Dermis microvascular lymphatic vessel endothelial cell (primary cell): ENCODE measurements around the gene RASAL1. TPM values are rescaled to one million over a fixed set of nuclear protein-coding genes. Genes with fewer than 3 reads are reported as not detected.
A peak's percentile ranks its signal among the peaks of the same experiment; 100 is the strongest.

ENCODE experiments used
- DNase-seq, 2 donors: peaks; one replicate each; pipeline versions ENCODE4 v3.0.0 to v3.0.0-alpha.2; 2010; ENCODE audit warnings: low read depth in 2 of 2
- total RNA-seq: library from RNA; depleted of rRNA; stranded (reverse); fragments of >200 nt; gene quantifications from 2 replicates; pipeline ENCODE4 v1.2.1, GENCODE V29; 2014

The RASAL1 gene
- total RNA-seq, 1 donor from 2014 or later: not detected

DNA sequence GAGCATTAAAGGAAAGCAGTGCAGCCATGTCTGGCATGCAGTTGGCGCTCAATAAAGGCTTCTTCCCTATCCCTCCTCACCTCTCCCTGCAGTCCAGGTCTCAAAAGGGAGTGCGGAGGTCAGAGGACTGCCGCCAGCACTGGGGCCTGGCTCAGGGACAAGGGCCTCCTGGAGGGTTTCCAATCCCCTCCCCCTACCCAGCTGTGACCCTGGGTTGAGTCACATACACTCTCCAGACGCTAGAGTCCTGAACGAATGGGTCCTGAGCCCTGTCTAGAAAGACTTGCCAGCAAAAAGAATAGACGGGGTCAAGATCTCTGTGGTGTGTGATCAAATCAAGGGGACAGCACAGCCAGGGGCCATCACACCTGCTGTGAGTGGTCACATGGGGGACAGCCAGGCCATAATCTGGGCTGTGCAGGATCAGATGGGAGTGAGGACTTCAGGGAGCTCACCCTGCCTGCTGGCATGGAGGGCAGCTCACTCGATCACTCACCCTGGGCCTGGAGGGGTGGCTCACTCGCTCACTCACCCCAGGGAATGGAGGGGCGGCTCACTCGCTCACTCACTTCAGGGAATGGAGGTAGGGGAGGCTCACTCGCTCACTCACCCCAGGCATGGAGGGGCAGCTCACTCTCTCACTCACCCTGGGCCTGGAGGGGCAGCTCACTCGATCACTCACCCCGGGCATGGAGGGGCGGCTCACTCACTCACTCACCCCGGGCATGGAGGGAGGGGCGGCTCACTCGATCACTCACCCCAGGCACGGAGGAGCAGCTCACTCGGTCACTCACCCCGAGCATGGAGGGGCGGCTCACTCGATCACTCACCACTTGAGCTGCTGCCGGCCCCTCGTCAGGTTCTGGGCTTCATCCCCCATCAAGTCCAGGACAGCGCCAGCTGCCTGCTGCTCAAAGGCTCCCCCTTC, 26.8 kb upstream of the RASAL1 start:
- peak in 1 of 2 donors; percentile 16 for DNase-seq

DNA sequence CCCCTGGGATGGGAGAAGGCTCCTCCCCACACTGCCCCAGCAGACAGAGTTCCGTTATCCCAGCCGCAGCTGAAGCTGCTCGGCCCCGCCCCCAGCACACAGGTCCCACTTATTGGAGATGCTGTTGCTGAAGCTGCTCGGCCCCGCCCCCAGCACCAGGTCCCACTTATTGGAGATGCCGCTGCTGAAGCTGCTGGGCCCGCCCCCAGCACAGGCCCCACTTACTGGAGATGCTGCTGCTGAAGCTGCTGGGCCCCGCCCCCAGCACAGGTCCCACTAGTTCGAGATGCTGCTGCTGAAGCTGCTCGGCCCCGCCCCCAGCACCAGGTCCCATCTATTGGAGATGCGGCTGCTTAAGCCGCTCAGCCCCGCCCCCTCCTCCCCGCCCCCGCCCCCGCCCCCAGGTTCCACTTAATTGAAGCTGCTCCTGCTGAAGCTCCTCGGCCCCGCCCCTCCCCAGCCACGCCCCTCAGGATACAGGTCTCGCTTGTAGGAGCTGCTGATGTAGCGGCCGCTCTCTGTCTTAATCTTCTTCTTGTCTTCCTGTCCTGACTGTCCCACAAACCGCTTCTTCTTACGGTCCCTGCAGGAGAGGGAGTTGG, 26.0 kb upstream of the RASAL1 start:
- no peak for DNase-seq

DNA sequence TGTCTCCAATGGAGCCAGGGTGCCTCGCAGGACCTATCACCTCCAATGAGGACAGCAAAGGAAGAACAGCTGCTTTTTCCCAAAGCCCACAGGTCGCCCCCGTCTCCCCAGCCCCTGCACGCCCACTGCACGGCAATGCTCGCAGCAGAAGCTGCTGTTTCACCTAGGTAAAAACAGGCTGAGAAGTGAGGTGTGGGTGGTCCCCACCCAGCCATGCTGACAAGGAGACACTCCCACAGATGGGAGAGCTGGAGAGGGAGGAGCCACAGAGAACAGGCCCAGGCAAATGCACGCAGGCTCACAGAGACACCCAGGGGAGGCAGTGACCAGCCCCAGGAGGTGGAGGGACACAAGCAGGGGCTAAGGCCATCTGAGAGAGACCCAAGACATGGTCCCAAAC, 24.4 kb upstream of the RASAL1 start:
- no peak for DNase-seq

DNA sequence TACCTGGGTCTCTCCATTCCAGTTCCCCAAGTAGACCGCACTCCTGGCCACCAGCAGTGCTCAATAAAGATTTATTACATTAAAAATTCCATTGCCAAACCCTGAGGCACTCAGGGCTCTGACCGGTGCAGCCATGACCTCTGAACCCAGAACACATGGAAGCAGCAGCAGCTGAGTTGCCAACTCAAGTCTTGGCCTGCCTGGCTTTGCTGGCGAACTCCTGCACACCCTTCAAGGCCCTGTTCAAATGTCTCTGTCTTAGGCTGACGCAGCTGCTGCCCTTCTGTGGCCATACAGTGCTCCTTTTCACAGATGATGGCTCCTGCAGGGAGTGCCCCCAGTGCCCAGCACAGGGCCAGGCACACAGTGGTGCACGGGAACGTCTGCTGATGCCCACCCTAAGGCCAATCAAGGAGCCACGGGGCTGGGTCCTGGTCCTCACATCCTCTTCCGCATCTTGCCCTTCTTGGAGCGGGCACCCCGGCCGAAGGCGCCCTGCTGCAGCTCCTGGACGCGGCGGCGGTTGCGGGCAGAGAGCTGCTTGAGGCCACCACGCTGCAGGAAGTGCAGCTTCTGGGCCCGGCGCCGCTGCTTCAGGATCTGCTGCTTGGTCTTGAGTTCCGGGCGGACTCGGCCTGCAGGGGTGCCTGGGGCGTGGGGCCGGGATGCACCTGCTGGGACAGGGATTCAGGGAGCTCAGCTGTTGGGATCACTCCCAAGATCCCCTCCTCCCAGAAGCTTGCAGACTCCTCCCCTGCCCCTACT, 23.1 kb upstream of the RASAL1 start:
- no peak for DNase-seq

DNA sequence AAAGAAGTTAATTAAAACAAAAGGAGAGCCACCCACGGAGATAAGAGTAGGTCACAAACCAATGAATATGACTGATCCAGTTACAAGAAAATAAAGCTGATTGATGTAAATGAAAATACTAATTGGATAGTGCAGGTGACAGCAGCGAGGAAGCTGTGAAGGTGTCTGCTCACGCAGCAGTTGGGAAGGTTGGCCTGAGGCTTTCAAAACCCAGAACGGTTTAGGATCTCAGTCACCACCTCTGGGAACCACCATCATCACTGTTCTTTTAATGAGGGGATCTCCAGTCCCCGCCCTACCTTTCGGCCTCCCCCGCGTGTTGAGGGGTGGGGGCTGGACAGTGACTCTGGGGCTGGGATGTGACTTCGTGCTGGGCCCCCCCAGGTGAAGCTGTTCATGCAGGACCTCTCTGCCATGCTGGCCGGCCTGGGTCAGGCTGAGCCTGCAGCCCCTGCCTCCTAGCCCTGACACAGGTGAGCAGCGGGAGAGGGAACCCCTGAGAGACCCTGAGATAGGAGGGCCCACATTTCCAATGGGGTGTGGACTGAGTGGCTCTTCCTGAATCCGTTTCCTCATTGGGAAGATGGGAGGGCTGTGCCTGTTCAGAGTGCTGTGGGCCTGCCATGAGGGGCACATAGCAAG, 21.8 kb upstream of the RASAL1 start:
- DNase-seq: no peak

DNA sequence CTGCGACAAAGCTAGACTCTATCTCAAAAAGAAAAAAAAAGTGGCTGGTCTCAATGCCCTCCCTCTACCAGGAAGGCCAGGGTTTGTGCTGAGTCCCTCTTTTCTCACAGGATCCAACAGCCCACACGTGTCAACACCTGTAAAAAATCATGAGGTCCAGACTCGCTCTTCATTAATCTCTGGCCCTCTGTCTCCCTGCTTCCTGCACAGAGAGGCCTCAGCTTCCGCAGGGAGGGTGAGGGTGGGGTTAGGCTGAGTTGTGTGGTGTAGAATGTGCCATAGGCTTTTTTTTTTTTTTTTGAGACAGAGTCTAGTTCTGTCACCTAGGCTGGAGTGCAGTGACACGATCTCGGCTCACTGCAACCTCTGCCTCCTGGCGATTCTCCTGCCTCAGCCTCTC, 20.1 kb upstream of the RASAL1 start:
- DNase-seq: peak; percentile 16 to 27

DNA sequence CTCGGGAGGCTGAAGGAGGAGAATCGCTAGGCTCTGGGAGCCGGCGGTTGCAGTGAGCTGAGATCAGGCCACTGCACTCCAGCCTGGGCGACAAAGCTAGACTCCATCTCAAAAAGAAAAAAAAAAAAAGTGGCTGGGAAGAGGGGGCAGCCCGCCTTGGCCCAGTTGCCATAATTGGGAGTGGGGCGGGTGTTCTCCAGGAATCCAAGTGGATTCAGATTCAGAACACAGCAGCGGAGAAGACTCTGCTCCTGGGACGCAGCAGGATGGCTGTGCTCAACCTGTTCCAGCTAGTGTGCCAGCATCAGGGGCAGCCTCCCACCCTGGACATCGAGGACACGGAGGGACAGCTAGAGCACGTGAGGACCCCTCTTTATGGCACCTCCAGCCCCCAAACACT, 19.5 kb upstream of the RASAL1 start:
- DNase-seq: no peak

DNA sequence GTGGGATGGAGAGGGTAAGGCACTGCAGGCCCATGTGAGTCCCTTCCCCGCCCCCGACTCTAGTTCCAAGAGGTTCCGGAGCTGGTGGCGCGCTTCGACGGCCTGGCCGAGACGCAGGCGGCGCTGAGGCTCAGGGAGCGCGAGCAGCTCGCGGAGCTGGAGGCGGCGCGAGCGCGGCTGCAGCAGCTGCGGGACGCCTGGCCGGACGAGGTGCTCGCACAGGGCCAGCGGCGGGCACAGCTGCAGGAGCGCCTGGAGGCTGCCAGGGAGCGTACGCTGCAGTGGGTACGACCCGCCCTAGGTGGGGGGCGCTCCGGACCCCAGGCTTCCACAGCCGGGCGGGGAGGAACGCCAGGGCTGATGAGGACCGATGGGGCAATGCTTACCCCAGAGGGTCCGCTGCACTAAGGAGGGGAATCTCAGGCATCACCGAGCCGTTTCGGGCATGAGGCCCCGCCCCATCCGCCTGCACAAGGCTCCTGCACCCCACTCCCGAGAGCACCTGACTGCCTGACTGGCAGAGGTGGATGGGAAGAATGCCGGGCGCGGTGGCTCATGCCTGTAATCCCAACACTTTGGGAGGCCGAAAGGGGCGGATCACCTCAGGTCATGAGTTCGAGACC, 18.9 kb upstream of the RASAL1 start:
- DNase-seq: peak in 1 of 2 donors; percentile 40

DNA sequence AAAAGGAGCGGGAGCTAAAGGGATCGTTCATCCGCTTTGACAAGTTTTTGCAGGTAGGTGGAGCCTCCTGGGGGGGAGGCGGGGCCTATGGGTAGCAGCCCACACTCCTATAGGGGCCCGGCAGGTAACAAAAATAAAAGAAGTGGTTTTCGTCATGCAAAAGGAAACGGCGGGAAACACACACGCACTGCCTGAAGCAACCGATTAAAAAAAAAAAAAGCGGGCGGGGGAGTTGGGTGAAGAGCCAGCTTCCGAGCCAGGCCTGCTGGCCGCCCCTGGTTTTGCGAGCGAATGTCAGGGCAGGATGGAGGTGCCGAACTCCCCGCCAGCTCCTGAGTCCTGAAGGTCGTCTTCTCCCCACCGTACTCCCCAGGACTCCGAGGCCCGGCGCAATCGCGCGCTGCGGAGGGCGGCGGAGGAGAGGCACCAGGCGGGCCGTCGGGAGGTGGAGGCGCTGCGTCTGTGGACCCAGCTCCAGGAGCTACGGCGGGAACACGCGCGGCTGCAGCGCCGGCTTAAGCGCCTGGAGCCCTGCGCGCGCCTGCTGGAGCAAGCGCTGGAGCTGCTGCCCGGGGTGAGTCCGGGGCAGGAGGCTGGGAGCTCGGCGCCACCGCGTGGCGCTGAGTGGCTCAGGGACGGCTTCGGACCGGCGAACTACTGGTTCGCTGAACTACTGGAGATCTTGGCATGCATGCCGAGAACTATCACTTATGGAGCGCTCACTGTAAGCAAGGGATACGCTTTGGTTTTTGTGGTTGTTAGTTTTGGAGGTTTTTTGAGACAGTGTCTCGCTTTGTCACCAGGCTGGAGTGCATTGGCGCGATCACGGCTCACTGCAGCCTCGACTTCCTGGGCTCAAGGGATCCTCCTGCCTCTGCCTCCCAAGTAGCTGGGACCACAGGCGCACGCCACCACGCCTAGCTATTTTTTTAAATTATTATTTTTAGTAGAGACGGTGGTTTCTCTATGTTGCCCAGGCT, 17.6 kb upstream of the RASAL1 start:
- DNase-seq: peak; percentile 45 to 76

DNA sequence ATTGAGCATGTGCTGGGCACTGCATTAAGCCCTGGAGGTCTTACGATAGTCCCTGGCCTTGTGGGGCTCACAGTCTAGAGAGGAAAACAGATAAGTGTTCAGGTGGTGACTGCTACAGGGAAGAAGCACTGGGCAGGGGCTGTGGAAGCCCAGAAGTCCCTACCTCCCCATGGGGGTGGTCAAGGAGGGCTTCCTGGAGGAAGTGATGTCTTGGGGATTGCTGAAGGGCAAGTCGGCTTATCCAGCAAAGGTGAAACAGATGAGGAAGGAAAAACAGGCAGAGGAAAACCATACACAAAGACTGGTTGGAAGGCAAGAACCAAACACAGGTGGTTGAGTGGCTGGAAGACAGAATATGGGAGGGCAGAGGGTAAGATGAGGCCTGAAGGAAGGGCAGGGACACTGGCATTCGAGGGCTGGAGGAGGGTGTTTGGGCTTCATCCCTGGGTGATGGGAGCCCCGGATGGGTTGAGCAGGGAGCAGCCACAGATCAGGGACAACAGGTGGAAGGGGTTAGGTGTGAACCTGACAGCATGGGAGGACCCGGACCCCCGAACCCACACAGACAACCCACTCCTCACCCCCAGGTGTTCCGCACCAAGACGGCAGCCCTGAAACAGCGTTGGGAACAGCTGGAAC, 16.8 kb upstream of the RASAL1 start:
- DNase-seq: no peak

DNA sequence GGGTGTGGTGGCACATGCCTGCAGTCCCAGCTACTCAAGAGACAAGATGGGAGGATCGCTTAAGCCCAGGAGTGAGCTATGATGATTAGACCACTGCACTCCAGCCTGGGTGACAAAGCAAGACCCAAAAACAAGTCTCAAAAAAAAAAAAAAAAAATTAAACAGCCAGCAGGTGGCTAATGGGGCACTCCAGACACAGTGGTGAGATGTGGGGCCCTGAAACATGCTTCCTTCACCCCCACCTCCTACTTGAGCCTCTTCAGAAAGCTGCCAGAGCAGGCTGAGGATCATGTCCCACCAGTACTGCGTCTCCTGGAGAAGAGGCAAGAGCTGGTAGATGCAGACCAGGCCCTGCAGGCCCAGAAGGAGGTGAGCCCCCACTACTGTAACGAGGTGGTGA, 16.1 kb upstream of the RASAL1 start:
- DNase-seq: no peak

DNA sequence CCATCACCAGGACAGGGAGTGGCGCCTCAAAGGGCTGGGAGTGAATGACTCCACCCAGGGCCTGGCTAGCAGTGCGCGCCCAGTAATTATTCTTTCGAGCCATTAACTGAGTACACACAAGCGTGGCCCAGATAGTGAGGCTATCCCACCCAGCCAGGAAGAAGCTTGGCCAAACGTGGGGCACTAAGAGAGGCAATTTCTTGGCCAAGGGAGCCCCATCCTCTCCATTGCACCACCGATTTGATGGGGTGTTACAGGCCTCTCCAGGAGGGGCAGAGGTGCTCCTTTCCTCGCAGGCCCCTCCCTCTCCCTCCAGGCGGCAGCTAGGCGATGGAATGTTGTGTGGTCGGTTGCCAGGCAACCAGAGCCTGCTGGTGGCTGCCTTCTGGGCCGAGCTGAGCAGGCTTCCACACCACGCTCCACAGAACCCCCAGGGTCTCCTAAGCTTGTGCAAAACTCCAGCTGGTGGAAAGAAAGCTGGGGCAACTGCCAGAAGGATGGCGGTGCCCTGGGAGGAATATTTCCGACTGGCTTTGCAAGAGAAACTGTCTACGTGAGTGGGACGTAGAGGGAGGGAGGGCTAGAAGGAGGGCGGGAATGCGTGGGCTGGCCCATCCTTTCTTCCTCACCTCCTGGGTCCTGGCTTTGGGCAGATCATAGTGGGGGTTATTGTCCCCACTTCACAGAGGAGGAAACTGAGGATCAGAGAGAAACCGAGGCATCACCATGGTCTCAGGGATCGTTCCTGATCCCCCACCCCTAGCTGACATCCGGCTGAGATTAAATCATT, 14.0 kb upstream of the RASAL1 start, which contains the start of gene CFAP73:
Gene CFAP73 (plus strand): TSS at position 364 of the 790 bp plus-strand sequence. CDS start 134 bp downstream, at position 498.
- DNase-seq: peak; percentile 47 to 56

DNA sequence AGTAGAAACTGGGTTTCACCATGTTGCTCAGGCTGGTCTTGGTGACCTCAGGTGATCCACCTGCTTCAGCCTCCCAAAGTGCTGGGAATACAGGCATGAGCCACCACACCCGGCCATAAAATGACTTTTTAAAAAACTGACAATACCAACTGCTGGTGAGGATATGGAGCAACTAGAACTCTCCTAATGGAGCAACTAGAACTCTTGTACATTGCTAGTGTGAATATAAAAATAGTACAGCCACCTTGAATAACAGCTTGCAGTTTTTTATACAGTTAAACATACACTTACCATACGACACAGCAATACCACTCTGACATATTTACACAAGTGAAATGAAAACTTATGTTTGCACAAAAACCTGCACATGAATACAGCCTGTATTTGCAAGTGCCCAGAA, 11.4 kb upstream of the RASAL1 start:
- DNase-seq: no peak

DNA sequence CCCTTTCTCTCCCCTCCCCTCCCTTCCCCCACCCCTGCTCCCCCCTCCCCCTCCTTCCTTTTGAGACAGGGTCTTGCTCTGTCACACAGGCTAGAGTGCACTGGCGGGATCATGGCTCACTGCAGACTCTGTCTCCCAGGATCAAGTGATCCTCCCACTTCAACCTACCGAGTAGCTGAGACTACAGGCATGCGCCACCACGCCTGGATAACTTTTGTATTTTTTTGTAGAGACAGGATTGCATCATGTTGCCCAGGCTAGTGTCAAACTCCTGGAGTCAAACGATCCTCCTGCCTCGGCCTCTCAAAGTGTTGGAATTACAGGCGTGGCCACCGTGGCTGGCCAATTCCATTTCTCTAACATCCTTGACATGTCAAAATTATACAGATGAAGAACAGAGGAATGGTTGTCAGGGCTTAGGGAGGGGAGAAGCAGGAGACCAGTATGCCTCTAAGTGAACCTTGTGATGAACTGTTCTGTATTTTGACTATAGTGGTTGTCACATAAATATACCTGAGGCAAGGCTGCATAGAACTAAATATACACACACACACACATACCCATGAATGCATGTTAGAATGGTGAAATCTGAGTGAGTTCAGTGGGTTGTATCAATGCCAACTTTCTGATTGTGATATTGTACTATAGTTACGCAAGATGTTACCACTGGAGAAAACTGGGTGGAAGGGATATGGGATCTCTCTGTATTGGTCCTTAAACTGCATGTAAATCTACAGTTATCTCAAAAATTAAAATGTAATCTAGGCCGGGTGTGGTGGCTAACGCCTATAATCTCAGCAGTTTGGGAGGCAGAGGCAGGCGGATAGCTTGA, 10.4 kb upstream of the RASAL1 start:
- DNase-seq: no peak

DNA sequence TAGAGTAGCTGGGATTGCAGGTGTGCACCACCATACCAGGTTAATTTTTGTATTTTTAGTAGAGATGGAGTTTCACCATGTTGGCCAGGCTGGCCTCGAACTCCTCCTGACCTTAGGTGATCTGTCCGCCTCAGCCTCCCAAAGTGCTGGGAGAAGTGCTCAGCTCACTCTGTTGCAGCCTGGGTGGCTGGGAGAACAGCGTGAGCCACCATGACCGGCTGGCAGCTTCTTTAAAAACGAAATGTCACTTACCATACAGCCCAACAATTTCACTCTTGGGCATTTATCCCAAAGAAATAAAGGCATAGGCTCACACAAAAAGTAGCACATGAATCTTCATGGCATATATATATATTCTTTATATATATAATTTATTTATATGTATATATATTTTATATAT, 9.2 kb upstream of the RASAL1 start:
- DNase-seq: no peak

DNA sequence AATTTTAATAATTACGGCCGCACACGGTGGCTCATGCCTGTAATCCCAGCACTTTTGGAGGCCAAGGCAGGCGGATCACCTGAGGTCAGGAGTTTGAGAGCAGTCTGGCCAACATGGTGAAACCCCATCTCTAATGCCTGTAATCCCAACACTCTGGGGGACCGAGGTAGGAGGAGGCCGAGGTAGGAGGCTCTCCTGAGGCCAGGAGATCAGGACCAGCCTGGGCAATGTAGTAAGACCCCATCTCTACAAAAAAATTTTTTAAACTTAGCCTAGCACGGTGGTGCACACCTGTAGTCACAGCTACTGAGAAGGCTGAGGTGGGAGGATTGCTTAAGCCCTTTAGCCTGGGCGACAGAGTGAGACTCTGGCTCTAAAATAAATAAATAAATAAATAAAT, 8.4 kb upstream of the RASAL1 start:
- DNase-seq: no peak

DNA sequence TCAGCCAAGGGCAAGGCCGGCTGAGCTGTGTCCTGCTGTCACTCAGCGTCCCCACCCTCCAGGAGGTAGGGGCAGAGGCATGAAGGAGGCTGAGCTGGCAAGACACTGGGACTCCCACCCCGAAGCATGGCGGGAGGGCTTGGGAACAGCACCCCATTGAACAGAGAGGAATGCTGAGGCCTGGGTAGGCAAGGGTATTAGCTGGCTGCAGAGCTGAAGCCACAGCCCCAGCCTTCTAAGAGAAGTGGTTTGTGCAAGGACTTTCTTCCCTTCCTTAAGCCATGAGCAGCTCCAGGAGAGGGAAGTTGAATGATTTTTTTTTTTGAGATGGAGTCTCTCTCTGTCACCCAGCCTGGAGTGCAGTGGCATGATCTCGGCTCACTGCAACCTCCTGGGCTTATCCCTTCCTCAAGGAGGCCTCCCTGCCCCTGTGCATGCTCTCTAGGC, 7.3 kb upstream of the RASAL1 start:
- DNase-seq: no peak
